CD14-positive monocyte (primary cell): ENCODE data around the gene FAM81A. TPM values are rescaled to one million over a fixed set of nuclear protein-coding genes. Genes with fewer than 3 reads are reported as not detected.
A peak's percentile ranks its signal among the peaks of the same experiment; 100 is the strongest.
"Not testable (repeated sequence)": the region's sequence is repeated elsewhere in the genome, so short reads cannot be mapped to it uniquely, and the experiment has no call there.

Source experiments
- DNase-seq, 3 donors: peaks; one replicate each; pipeline ENCODE4 v3.0.0-alpha.2; 2011 to 2022
- H2AFZ ChIP-seq: 2 replicates; pipeline ENCODE4 v1.6.0; 2012; ENCODE audit warnings: mild to moderate bottlenecking, low read depth, low read length, inconsistent platforms; ENCODE audit not compliant: insufficient read depth, poor library complexity, severe bottlenecking
- H3K27ac ChIP-seq, 2 donors: 1 replicate in 1 of 2; 2 replicates in 1 of 2; pipeline ENCODE4 v1.5.1; 2012 to 2013; ENCODE audit warnings: low read length in 2 of 2, control low read depth in 1 of 2, inconsistent platforms in 1 of 2, low read depth in 1 of 2, mild to moderate bottlenecking in 1 of 2
- H3K27me3 ChIP-seq, 2 donors: one replicate each; pipeline versions ENCODE4 v1.6.0 to v1.6.1; 2011 to 2013; ENCODE audit warnings: low read length in 2 of 2; ENCODE audit not compliant: control insufficient read depth in 2 of 2, insufficient read depth in 2 of 2
- H3K36me3 ChIP-seq, 2 donors: replicated peaks in 1 of 2; 1 replicate in 1 of 2; 2 replicates in 1 of 2; pipeline versions ENCODE4 v1.5.1 to v1.6.1; 2012 to 2013; ENCODE audit warnings: low read length in 2 of 2, control low read depth in 1 of 2, inconsistent platforms in 1 of 2, mild to moderate bottlenecking in 1 of 2; ENCODE audit not compliant: insufficient read depth in 2 of 2, control insufficient read depth in 1 of 2
- H3K4me1 ChIP-seq, 2 donors: 1 replicate in 1 of 2; 2 replicates in 1 of 2; pipeline versions ENCODE4 v1.5.1 to v1.6.1; 2012 to 2013; ENCODE audit warnings: low read length in 2 of 2, control low read depth in 1 of 2, inconsistent platforms in 1 of 2, mild to moderate bottlenecking in 1 of 2, moderate library complexity in 1 of 2; ENCODE audit not compliant: insufficient read depth in 2 of 2, control insufficient read depth in 1 of 2
- H3K4me2 ChIP-seq: replicated peaks from 2 replicates; pipeline ENCODE3; 2012; ENCODE audit warnings: low read length, moderate library complexity, mild to moderate bottlenecking; ENCODE audit not compliant: poor library complexity, severe bottlenecking; ENCODE audit errors: extremely low read depth
- H3K4me3 ChIP-seq, 3 experiments: fragments of 200-600 bp in 1 of 3; sonication (generic) in 1 of 3; replicated peaks in 1 of 3; 1 replicate in 2 of 3; 2 replicates in 1 of 3; pipeline ENCODE4 v1.5.1; 2011 to 2013; ENCODE audit warnings: low read length in 3 of 3, mild to moderate bottlenecking in 3 of 3, control low read depth in 2 of 3, low read depth in 2 of 3, inconsistent platforms in 1 of 3, moderate library complexity in 1 of 3
- H3K79me2 ChIP-seq: 2 replicates; pipeline ENCODE4 v1.6.0; 2012; ENCODE audit warnings: mild to moderate bottlenecking, control low read depth, inconsistent platforms, low read length, moderate library complexity; ENCODE audit not compliant: insufficient read depth
- H3K9ac ChIP-seq: 2 replicates; pipeline ENCODE4 v1.6.0; 2017; ENCODE audit warnings: low read length, mild to moderate bottlenecking; ENCODE audit not compliant: insufficient read depth, poor library complexity, severe bottlenecking
- H3K9me3 ChIP-seq, 2 donors: replicated peaks in 1 of 2; 1 replicate in 1 of 2; 2 replicates in 1 of 2; pipeline versions ENCODE4 v1.5.1 to v1.6.1; 2012 to 2013; ENCODE audit warnings: low read length in 2 of 2, control low read depth in 1 of 2; ENCODE audit not compliant: control insufficient read depth in 1 of 2, insufficient read depth in 1 of 2
- H4K20me1 ChIP-seq: 2 replicates; pipeline ENCODE4 v1.6.0; 2012; ENCODE audit warnings: mild to moderate bottlenecking, low read length, control low read depth, moderate library complexity; ENCODE audit not compliant: insufficient read depth
- H3K27ac Mint-ChIP-seq, 7 donors: one replicate each; pipeline ENCODE4 v1.8.0; 2020; ENCODE audit warnings: mild to moderate bottlenecking in 7 of 7, mixed read lengths in 7 of 7, moderate library complexity in 6 of 7, inconsistent platforms in 2 of 7
- H3K27me3 Mint-ChIP-seq, 3 donors: one replicate each; pipeline ENCODE4 v1.8.0; 2021 to 2022; ENCODE audit warnings: low read depth in 3 of 3, mild to moderate bottlenecking in 3 of 3, mixed read lengths in 3 of 3, moderate library complexity in 3 of 3, inconsistent platforms in 1 of 3
- H3K36me3 Mint-ChIP-seq, 2 donors: one replicate each; pipeline ENCODE4 v1.8.0; 2020; ENCODE audit warnings: mixed read lengths in 2 of 2, inconsistent platforms in 1 of 2, mild to moderate bottlenecking in 1 of 2
- H3K4me1 Mint-ChIP-seq: one replicate; pipeline ENCODE4 v1.8.0; 2020; ENCODE audit warnings: mild to moderate bottlenecking, mixed read lengths
- H3K4me3 Mint-ChIP-seq, 2 donors: one replicate each; pipeline ENCODE4 v1.8.0; 2020; ENCODE audit warnings: mild to moderate bottlenecking in 2 of 2, mixed read lengths in 2 of 2, moderate library complexity in 1 of 2
- H3K9me3 Mint-ChIP-seq, 7 donors: one replicate each; pipeline ENCODE4 v1.8.0; 2020 to 2022; ENCODE audit warnings: mixed read lengths in 7 of 7, mild to moderate bottlenecking in 6 of 7, moderate library complexity in 6 of 7, inconsistent platforms in 2 of 7
- WGBS: methylation state at CpG from one replicate; pipeline ENCODE4 v1.1.5; 2013; ENCODE audit warnings: missing lambda C conversion rate; ENCODE audit not compliant: insufficient coverage; 5-methylcytosine and 5-hydroxymethylcytosine counted together
- intact Hi-C, 2 donors: fragments of 100-400 bp; cut with micrococcal nuclease; formaldehyde crosslinking; loops; one replicate each; pipeline versions ENCODE4 v1.15.0 to v1.15.1; 2023
- polyA plus RNA-seq, 3 donors: library from polyadenylated mRNA; depleted of rRNA in 1 of 3; unstranded in 2 of 3; stranded (reverse) in 1 of 3; fragments of 300-500 nt in 2 of 3; fragments of >200 nt in 1 of 3; fragmentation: Illumina TruSeq in 2 of 3; gene quantifications; 1 replicate in 2 of 3; 2 replicates in 1 of 3; pipeline ENCODE4 v1.2.3, GENCODE V29; 2012 to 2021
- TF ChIP-seq, protein P1 (sequence below): fragments of 200-600 bp; IDR thresholded peaks from one replicate; pipeline ENCODE4 v1.8.0; 2022; ENCODE audit warnings: antibody characterized with exemption, mild to moderate bottlenecking

Gene FAM81A
- polyA plus RNA-seq, 3 donors: 0.40 to 0.66 TPM; not detected in 1

DNA sequence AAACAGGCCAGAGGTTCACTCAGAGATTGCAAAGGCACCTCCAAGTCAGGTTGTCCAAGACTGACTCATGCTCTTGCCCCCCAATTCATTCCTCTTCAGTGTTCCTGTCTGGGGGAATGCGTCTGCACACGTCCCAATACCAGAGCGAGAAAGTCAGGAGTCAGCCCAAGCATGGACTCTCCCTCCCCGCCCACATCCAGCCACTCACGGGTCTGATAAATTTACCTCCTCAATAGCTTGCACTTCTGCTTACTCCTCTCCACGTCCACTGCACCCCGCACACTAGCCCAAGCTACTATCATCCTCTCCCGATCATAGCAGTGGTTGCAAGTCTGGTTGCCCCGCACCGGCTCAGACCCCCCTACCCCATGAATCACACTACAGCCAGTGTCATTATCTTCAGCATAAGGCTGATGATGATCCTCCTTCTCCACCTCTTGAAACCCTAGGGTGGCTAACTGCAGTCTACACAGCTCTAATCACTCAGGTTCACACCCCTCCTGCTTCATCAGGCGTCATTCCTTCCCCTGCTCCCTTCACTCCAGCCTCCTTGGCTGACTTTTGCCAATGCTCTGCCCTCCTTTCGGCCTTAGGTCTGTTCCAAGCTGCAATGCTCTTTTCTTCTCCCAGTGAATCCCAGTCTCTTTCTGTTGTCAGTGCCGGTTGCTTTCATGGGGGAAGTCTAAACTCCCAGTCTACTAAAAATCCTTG, 37.7 kb upstream of the FAM81A start:
- Histone ChIP-seq H2AFZ (no peak overlapping the region), H3K79me2 (peaks cover 16% of the 10 kb centered on the region), H4K20me1 (no peaks in the 10 kb centered on the region), H3K4me1 (peaks cover 71 to 75% of the 10 kb centered on the region in 2 donors), H3K4me2 (peak overlapping the region; percentile 71), H3K36me3 (no peaks in the 10 kb centered on the region), H3K4me3 (peak overlapping the region in 1 of 3 experiments; percentile 68), H3K9me3 (no peaks in the 10 kb centered on the region), H3K9ac (no peak overlapping the region), H3K27ac (peak overlapping the region; percentile 17 to 68), H3K27me3 (no peaks in the 10 kb centered on the region)
- H3K36me3 Mint-ChIP-seq: no peaks in the 10 kb centered on the region
- TF ChIP-seq, protein P1, sequence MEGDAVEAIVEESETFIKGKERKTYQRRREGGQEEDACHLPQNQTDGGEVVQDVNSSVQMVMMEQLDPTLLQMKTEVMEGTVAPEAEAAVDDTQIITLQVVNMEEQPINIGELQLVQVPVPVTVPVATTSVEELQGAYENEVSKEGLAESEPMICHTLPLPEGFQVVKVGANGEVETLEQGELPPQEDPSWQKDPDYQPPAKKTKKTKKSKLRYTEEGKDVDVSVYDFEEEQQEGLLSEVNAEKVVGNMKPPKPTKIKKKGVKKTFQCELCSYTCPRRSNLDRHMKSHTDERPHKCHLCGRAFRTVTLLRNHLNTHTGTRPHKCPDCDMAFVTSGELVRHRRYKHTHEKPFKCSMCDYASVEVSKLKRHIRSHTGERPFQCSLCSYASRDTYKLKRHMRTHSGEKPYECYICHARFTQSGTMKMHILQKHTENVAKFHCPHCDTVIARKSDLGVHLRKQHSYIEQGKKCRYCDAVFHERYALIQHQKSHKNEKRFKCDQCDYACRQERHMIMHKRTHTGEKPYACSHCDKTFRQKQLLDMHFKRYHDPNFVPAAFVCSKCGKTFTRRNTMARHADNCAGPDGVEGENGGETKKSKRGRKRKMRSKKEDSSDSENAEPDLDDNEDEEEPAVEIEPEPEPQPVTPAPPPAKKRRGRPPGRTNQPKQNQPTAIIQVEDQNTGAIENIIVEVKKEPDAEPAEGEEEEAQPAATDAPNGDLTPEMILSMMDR: no peak
- 76% methylated on average over 11 of the region's 13 CpGs for WGBS
- DNase-seq: no peak
- H3K27me3 Mint-ChIP-seq: peaks cover 0 to 1% (median 0%) of the 10 kb centered on the region in 3 donors
- H3K4me3 Mint-ChIP-seq: peak overlapping the region; percentile 60 to 80
- H3K4me1 Mint-ChIP-seq: peaks cover 77% of the 10 kb centered on the region
- no peaks in the 10 kb centered on the region for H3K9me3 Mint-ChIP-seq
- intact Hi-C loops: no loop called here
- H3K27ac Mint-ChIP-seq: peak overlapping the region; percentile 85 to 94 (median 89)

DNA sequence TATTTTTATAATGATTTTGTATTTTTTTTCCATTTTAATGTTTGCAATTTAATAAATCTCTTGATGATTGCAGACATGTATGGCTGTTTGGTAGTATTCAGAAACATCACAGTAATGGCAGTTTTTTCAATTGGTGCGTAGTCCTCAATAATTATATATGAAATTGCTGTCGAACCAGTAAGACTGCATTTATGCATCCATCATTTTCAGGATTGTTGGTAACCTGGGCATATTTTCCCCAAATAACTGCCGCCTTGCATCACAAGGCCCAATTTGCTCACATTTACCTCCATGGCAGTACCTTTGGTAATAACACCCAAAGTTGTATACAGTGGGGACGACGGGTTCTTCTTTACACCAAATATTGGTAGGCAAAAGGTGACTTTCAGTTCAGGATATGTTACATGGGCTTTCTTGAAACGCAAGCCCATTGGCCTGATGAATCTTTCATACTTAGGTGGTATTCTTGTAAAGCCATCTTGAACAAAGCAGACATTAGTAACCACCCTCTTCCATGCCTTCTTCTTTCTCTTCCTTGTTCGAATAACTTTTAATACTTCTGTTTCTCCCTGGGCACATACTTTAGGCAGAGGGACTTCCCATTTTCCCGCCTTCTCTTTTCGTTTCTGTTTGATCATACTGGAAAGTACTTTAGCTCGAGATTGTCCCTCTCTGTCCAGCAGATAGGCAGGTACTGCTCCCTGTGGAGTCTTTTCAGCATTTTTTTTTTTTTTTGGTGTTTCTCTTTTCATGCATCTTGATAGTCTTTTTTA, 36.7 kb upstream of the FAM81A start:
- peaks cover 79 to 85% of the 10 kb centered on the region in 2 donors for H3K4me1 ChIP-seq
- H3K9me3 Mint-ChIP-seq, H2AFZ ChIP-seq, H3K9ac ChIP-seq, intact Hi-C loops, H3K36me3 Mint-ChIP-seq, H3K27me3 ChIP-seq, H3K36me3 ChIP-seq, H3K27me3 Mint-ChIP-seq, H3K9me3 ChIP-seq, H4K20me1 ChIP-seq: not testable (repeated sequence)
- H3K4me3 ChIP-seq: peak overlapping the region in 1 of 3 experiments; percentile 53
- peaks cover 21% of the 10 kb centered on the region for H3K79me2 ChIP-seq
- Mint-ChIP-seq H3K27ac (peak overlapping the region; percentile 0 to 89 (median 82)), H3K4me1 (peaks cover 85% of the 10 kb centered on the region), H3K4me3 (peak overlapping the region; percentile 1 to 81)
- peak in 2 of 3 donors; percentile 58 to 67 for DNase-seq
- H3K27ac ChIP-seq: peak overlapping the region in 1 of 2 donors; percentile 65
- H3K4me2 ChIP-seq: peak overlapping the region; percentile 52
- 47% methylated on average over 6 of the region's 10 CpGs for WGBS
